COLO829 (cell line): ENCODE data around the gene C8B.

Experiments
- DNase-seq: peaks from one replicate; pipeline ENCODE4 v3.0.0; 2012; ENCODE audit warnings: low spot score

Gene C8B

GRCh38 chr1:56970280-56970679 is 4.5 kb upstream of the C8B start:
- DNase-seq: no peak

GRCh38 chr1:56968878-56969495 is 3.2 kb upstream of the C8B start:
- DNase-seq: no peak

GRCh38 chr1:56967900-56968832 is 2.4 kb upstream of the C8B start:
- DNase-seq: peak; percentile 40

GRCh38 chr1:56967355-56967754 is 1.5 kb upstream of the C8B start:
- DNase-seq: no peak

- no peak for DNase-seq
These were observed 834 bp upstream of the C8B start for GRCh38 chr1:56966698-56966999.

GRCh38 chr1:56965191-56965590 is 624 bp downstream of the C8B start:
- DNase-seq: no peak

- no peak for DNase-seq
These were observed 1.3 kb downstream of the C8B start for GRCh38 chr1:56964349-56965017.

- no peak for DNase-seq
These were observed 2.1 kb downstream of the C8B start for GRCh38 chr1:56963667-56964066.

- no peak for DNase-seq
These were observed 4.4 kb downstream of the C8B start for GRCh38 chr1:56961426-56961825.

GRCh38 chr1:56958526-56958925 is 7.3 kb downstream of the C8B start:
- no peak for DNase-seq

GRCh38 chr1:56957931-56958330 is 7.9 kb downstream of the C8B start:
- no peak for DNase-seq

- DNase-seq: no peak
These were observed 11.2 kb downstream of the C8B start for GRCh38 chr1:56954664-56955063.

GRCh38 chr1:56953386-56953785 is 12.4 kb downstream of the C8B start:
- DNase-seq: no peak

- no peak for DNase-seq
These were observed 13.3 kb downstream of the C8B start for GRCh38 chr1:56952501-56952900.

GRCh38 chr1:56948403-56949023 is 17.3 kb downstream of the C8B start:
- DNase-seq: no peak

- DNase-seq: no peak
These were observed 25.8 kb downstream of the C8B start for GRCh38 chr1:56940039-56940438.

- DNase-seq: no peak
These were observed 26.6 kb downstream of the C8B start for GRCh38 chr1:56939209-56939608.

- DNase-seq: no peak
These were observed 27.2 kb downstream of the C8B start for GRCh38 chr1:56938646-56939045.

GRCh38 chr1:56934430-56935060 is 31.3 kb downstream of the C8B start:
- no peak for DNase-seq

GRCh38 chr1:56933606-56934005 is 32.2 kb downstream of the C8B start:
- DNase-seq: no peak

GRCh38 chr1:56933161-56933560 is 32.7 kb downstream of the C8B start:
- DNase-seq: no peak

GRCh38 chr1:56931686-56932085 is 34.1 kb downstream of the C8B start:
- no peak for DNase-seq
